NCI-H1092 (cell line): Measurements from ENCODE around the gene KCTD15.
"Not testable (repeated sequence)": the region's sequence is repeated elsewhere in the genome, so short reads cannot be mapped to it uniquely, and the experiment has no call there.

ENCODE experiments used
- DNase-seq: peaks from one replicate; lab custom pipeline; 2025; lab: John Stamatoyannopoulos, UW

KCTD15 gene

GRCh38 chr19:33814181-33815165 is 17.8 kb downstream of the KCTD15 start:
- no peak for DNase-seq

GRCh38 chr19:33815380-33816340 is 19.0 kb downstream of the KCTD15 start:
- no peak for DNase-seq

- DNase-seq, result no peak
Observed at GRCh38 chr19:33818411-33818810, 21.7 kb downstream of the KCTD15 start.

- DNase-seq, result not testable (repeated sequence)
Observed at GRCh38 chr19:33819078-33819477, 22.4 kb downstream of the KCTD15 start.

- DNase-seq, result no peak
Observed at GRCh38 chr19:33819506-33819879, 22.8 kb downstream of the KCTD15 start.

GRCh38 chr19:33819880-33820781 is 23.5 kb downstream of the KCTD15 start:
- DNase-seq, result no peak

- no peak for DNase-seq
Observed at GRCh38 chr19:33821871-33822270, 25.2 kb downstream of the KCTD15 start.

- DNase-seq, result no peak
Observed at GRCh38 chr19:33823341-33823740, 26.7 kb downstream of the KCTD15 start.

- no peak for DNase-seq
Observed at GRCh38 chr19:33825556-33825955, 28.9 kb downstream of the KCTD15 start.

- no peak for DNase-seq
Observed at GRCh38 chr19:33826521-33826920, 29.9 kb downstream of the KCTD15 start.

GRCh38 chr19:33828266-33829075 is 31.8 kb downstream of the KCTD15 start:
- DNase-seq, result no peak

GRCh38 chr19:33830264-33830663 is 33.6 kb downstream of the KCTD15 start:
- no peak for DNase-seq

- DNase-seq, result no peak
Observed at GRCh38 chr19:33831825-33832224, 35.2 kb downstream of the KCTD15 start.

- DNase-seq, result no peak
Observed at GRCh38 chr19:33832633-33833032, 36.0 kb downstream of the KCTD15 start.

- no peak for DNase-seq
Observed at GRCh38 chr19:33840382-33840781, 43.7 kb downstream of the KCTD15 start.

- DNase-seq, result no peak
Observed at GRCh38 chr19:33840783-33841182, 44.1 kb downstream of the KCTD15 start.

- no peak for DNase-seq
Observed at GRCh38 chr19:33841685-33842084, 45.0 kb downstream of the KCTD15 start.

GRCh38 chr19:33844478-33844877 is 47.8 kb downstream of the KCTD15 start:
- DNase-seq, result no peak

GRCh38 chr19:33845498-33845897 is 48.8 kb downstream of the KCTD15 start:
- DNase-seq, result no peak

GRCh38 chr19:33849551-33850147 is 53.0 kb downstream of the KCTD15 start:
- DNase-seq, result no peak
